Middle frontal gyrus (tissue), 1 donor: ENCODE results near the gene SSH3.

Experiments
- DNase-seq: peaks from one replicate; pipeline ENCODE4 v3.0.0-alpha.2; 2015; ENCODE audit warnings: low spot score; ENCODE audit errors: extremely low spot score

The SSH3 gene

GRCh38 chr11:67279589-67280340 is 23.6 kb upstream of the SSH3 start:
- DNase-seq = no peak

GRCh38 chr11:67280341-67280787 is 23.0 kb upstream of the SSH3 start:
- no peak for DNase-seq

- DNase-seq = no peak
Measured at GRCh38 chr11:67280788-67281551, 22.4 kb upstream of the SSH3 start.

- no peak for DNase-seq
Measured at GRCh38 chr11:67281552-67282150, 21.7 kb upstream of the SSH3 start.

GRCh38 chr11:67282155-67282875 is 21.0 kb upstream of the SSH3 start:
- no peak for DNase-seq

GRCh38 chr11:67282876-67283371 is 20.4 kb upstream of the SSH3 start:
- DNase-seq = no peak

- no peak for DNase-seq
Measured at GRCh38 chr11:67283481-67283963, 19.8 kb upstream of the SSH3 start.

GRCh38 chr11:67284811-67285540 is 18.4 kb upstream of the SSH3 start:
- DNase-seq = no peak

GRCh38 chr11:67285541-67286498 is 17.5 kb upstream of the SSH3 start:
- DNase-seq = no peak

- DNase-seq = no peak
Measured at GRCh38 chr11:67286621-67287333, 16.6 kb upstream of the SSH3 start.

GRCh38 chr11:67287355-67288197 is 15.8 kb upstream of the SSH3 start:
- no peak for DNase-seq

- no peak for DNase-seq
Measured at GRCh38 chr11:67288198-67288451, 15.2 kb upstream of the SSH3 start.

- DNase-seq = peak; percentile 71
Measured at GRCh38 chr11:67288452-67289225, 14.7 kb upstream of the SSH3 start.

- DNase-seq = no peak
Measured at GRCh38 chr11:67289226-67289650, 14.1 kb upstream of the SSH3 start, which contains the start of gene ANKRD13D. Gene ANKRD13D, plus strand, starts transcription at chr11:67289303. Its CDS starts 158 bp downstream, at chr11:67289461.

- DNase-seq = no peak
Measured at GRCh38 chr11:67289651-67290479, 13.5 kb upstream of the SSH3 start.

GRCh38 chr11:67290801-67291200 is 12.5 kb upstream of the SSH3 start:
- no peak for DNase-seq
